HepG2 (cell line): ENCODE results near the gene RBM5. TPM values are rescaled to one million over a fixed set of nuclear protein-coding genes. Genes with fewer than 3 reads are reported as not detected.

ENCODE experiments used
- ATAC-seq: fragments of 200-7000 bp; cut with Tn5 transposase; 3 replicates; pipeline ENCODE4 v1.9.1; 2020; ENCODE audit warnings: mild to moderate bottlenecking, moderate library complexity
- BruUV-seq: library from RNA; stranded (reverse); fragments of 400-500 nt; replicated peaks from 2 replicates; lab custom pipeline; 2021; lab: Mats Ljungman, UMichigan
- CTCF ChIA-PET: fragments of 300-600 bp; formaldehyde crosslinking; extraction: SDS; loops from one replicate; lab custom pipeline; 2021; ENCODE audit warnings: low total read pairs, inconsistent platforms, low intra/inter-chr PET ratio; lab: Yijun Ruan, JAX
- POLR2A ChIA-PET: fragments of 350-600 bp; sonication (Branson Sonifier 250); formaldehyde crosslinking; loops from one replicate; lab custom pipeline; 2020; ENCODE audit warnings: antibody characterized with exemption, inconsistent platforms; lab: Yijun Ruan, JAX
- DNase-seq: peaks from one replicate; pipeline ENCODE4 v3.0.0-alpha.2; 2015; ENCODE audit warnings: low spot score
- FAIRE-seq: peaks from 3 replicates; lab custom pipeline; 2011; peaks lifted over from hg19 to GRCh38; lab: Jason Lieb, UNC
- H2AFZ ChIP-seq: one replicate; pipeline ENCODE4 v1.6.1; 2011; ENCODE audit warnings: low read length, inconsistent platforms
- H3K27ac ChIP-seq: fragments of 300-600 bp; 3 replicates; pipeline ENCODE4 v1.8.0; 2011; ENCODE audit warnings: mixed run types, mild to moderate bottlenecking, mixed read lengths, low read length, inconsistent platforms; ENCODE audit not compliant: insufficient read depth; ENCODE audit errors: extremely low read length
- H3K27me3 ChIP-seq, 2 experiments: fragments of 200-600 bp in 1 of 2; 2 replicates in 1 of 2; 3 replicates in 1 of 2; pipeline versions ENCODE4 v1.6.0 to v1.8.0; 2011; ENCODE audit warnings: low read length in 2 of 2, mild to moderate bottlenecking in 2 of 2, moderate library complexity in 2 of 2, inconsistent platforms in 1 of 2; ENCODE audit not compliant: insufficient read depth in 2 of 2, control insufficient read depth in 1 of 2
- H3K36me3 ChIP-seq, 2 experiments: fragments of 200-600 bp in 1 of 2; replicated peaks in 1 of 2; 2 replicates in 1 of 2; 3 replicates in 1 of 2; pipeline versions ENCODE4 v1.5.1 to v1.8.0; 2011; ENCODE audit warnings: low read length in 2 of 2, inconsistent platforms in 1 of 2; ENCODE audit not compliant: insufficient read depth in 2 of 2, control insufficient read depth in 1 of 2
- H3K4me1 ChIP-seq: 2 replicates; pipeline ENCODE4 v1.5.1; 2012; ENCODE audit warnings: low read length, inconsistent platforms; ENCODE audit not compliant: insufficient read depth
- H3K4me2 ChIP-seq: 2 replicates; pipeline ENCODE4 v1.6.0; 2011; ENCODE audit warnings: low read depth, low read length, inconsistent platforms
- H3K4me3 ChIP-seq, 3 experiments: fragments of 200-600 bp in 1 of 3; sonication (generic), shearing (Covaris generic) in 1 of 3; replicated peaks in 1 of 3; 2 replicates each; pipeline ENCODE4 v1.5.1; 2011 to 2016; ENCODE audit warnings: low read length in 3 of 3, inconsistent platforms in 2 of 3, low read depth in 2 of 3, mild to moderate bottlenecking in 2 of 3, control low read depth in 1 of 3, mixed read lengths in 1 of 3; ENCODE audit not compliant: insufficient read depth in 1 of 3
- H3K79me2 ChIP-seq: one replicate; pipeline ENCODE4 v1.6.1; 2011; ENCODE audit warnings: low read length, inconsistent platforms; ENCODE audit not compliant: insufficient read depth
- H3K9ac ChIP-seq: 2 replicates; pipeline ENCODE4 v1.6.0; 2011; ENCODE audit warnings: mild to moderate bottlenecking, low read depth, low read length, inconsistent platforms; ENCODE audit not compliant: insufficient read depth
- H3K9me3 ChIP-seq: 2 replicates; pipeline ENCODE4 v1.5.1; 2012; ENCODE audit warnings: mild to moderate bottlenecking, low read length
- H4K20me1 ChIP-seq: 2 replicates; pipeline ENCODE4 v1.6.0; 2011; ENCODE audit warnings: inconsistent platforms, mild to moderate bottlenecking, low read length, moderate library complexity; ENCODE audit not compliant: insufficient read depth
- ARHGAP35 ChIP-seq: sonication (generic); formaldehyde crosslinking; IDR thresholded peaks from 2 replicates; pipeline ENCODE4 v1.9.0; 2022; ENCODE audit warnings: mild to moderate bottlenecking, inconsistent platforms, moderate library complexity, missing genetic modification reagents, borderline replicate concordance
- ATAD3A ChIP-seq: sonication (generic); formaldehyde crosslinking; IDR thresholded peaks from 2 replicates; pipeline ENCODE4 v1.4.0; 2020; ENCODE audit warnings: missing genetic modification reagents
- ATM ChIP-seq: fragments of 450-650 bp; IDR thresholded peaks from 2 replicates; pipeline ENCODE4 v1.7.1; 2017; ENCODE audit warnings: mild to moderate bottlenecking, borderline replicate concordance
- ESRRA ChIP-seq: sonication (generic); formaldehyde crosslinking; IDR thresholded peaks from 2 replicates; pipeline ENCODE4 v1.5.1; 2020; ENCODE audit warnings: mild to moderate bottlenecking, low read depth, missing genetic modification reagents
- GPBP1L1 ChIP-seq: sonication (generic); formaldehyde crosslinking; IDR thresholded peaks from 2 replicates; pipeline ENCODE4 v1.5.0; 2020; ENCODE audit warnings: mild to moderate bottlenecking, missing genetic modification reagents
- HES4 ChIP-seq: sonication (generic); formaldehyde crosslinking; IDR thresholded peaks from 2 replicates; pipeline ENCODE4 v1.9.0; 2021; ENCODE audit warnings: mild to moderate bottlenecking, missing genetic modification reagents, borderline replicate concordance
- MAFG ChIP-seq: sonication (generic); formaldehyde crosslinking; IDR thresholded peaks from 2 replicates; pipeline ENCODE4 v1.5.1; 2020; ENCODE audit warnings: mild to moderate bottlenecking, missing genetic modification reagents
- POLR2A ChIP-seq, 2 experiments: IDR thresholded peaks; 2 replicates each; pipeline ENCODE4 v1.6.1; 2011; ENCODE audit warnings: low read depth in 2 of 2, low read length in 2 of 2, mild to moderate bottlenecking in 1 of 2, moderate library complexity in 1 of 2; ENCODE audit not compliant: insufficient read depth in 1 of 2
- POLR2AphosphoS2 ChIP-seq: IDR thresholded peaks from 2 replicates; pipeline ENCODE4 v1.6.1; 2011; ENCODE audit warnings: low read depth, low read length, improper control_type of control experiment
- POLR2G ChIP-seq: fragments of 200-400 bp; formaldehyde crosslinking; IDR thresholded peaks from 2 replicates; pipeline ENCODE4 v1.6.1; 2018; ENCODE audit warnings: mild to moderate bottlenecking, low read depth, low read length, moderate library complexity
- RBFOX2 ChIP-seq: fragments of 200-400 bp; formaldehyde crosslinking; IDR thresholded peaks from 2 replicates; pipeline ENCODE4 v1.6.1; 2017; ENCODE audit warnings: low read depth, mild to moderate bottlenecking, low read length
- RBM22 ChIP-seq: fragments of 200-400 bp; formaldehyde crosslinking; optimal IDR thresholded peaks from 2 replicates; pipeline ENCODE3; 2017; ENCODE audit warnings: mild to moderate bottlenecking, low read length, moderate library complexity
- RXRB ChIP-seq: IDR thresholded peaks from 2 replicates; pipeline ENCODE4 v1.6.1; 2016; ENCODE audit warnings: borderline replicate concordance, missing genetic modification reagents, missing compliant biosample characterization
- SALL1 ChIP-seq: sonication (generic); formaldehyde crosslinking; IDR thresholded peaks from 2 replicates; pipeline ENCODE4 v1.8.0; 2022; ENCODE audit warnings: mild to moderate bottlenecking, missing genetic modification reagents
- SP2 ChIP-seq: sonication (generic); formaldehyde crosslinking; IDR thresholded peaks from 2 replicates; pipeline ENCODE4 v1.5.1; 2020; ENCODE audit warnings: mild to moderate bottlenecking, missing genetic modification reagents
- TBX3 ChIP-seq: fragments of 450-650 bp; IDR thresholded peaks from 2 replicates; pipeline ENCODE4 v1.6.1; 2017; ENCODE audit warnings: antibody characterized with exemption, mild to moderate bottlenecking, inconsistent platforms, borderline replicate concordance
- ZKSCAN5 ChIP-seq: sonication (generic); formaldehyde crosslinking; IDR thresholded peaks from 2 replicates; pipeline ENCODE4 v1.5.1; 2020; ENCODE audit warnings: mild to moderate bottlenecking, missing genetic modification reagents
- ZNF781 ChIP-seq: sonication (generic); formaldehyde crosslinking; IDR thresholded peaks from 2 replicates; pipeline ENCODE4 v1.5.1; 2020; ENCODE audit warnings: borderline replicate concordance, mild to moderate bottlenecking, missing genetic modification reagents; ENCODE audit errors: not compliant biosample characterization
- ZNF879 ChIP-seq: sonication (generic); formaldehyde crosslinking; IDR thresholded peaks from 2 replicates; pipeline ENCODE4 v1.8.1; 2023; ENCODE audit warnings: missing genetic modification reagents
- WGBS: methylation state at CpG from one replicate; pipeline ENCODE4 v1.1.6; 2017; ENCODE audit warnings: low lambda C conversion rate; 5-methylcytosine and 5-hydroxymethylcytosine counted together
- in situ Hi-C: cut with HindIII; loops from 2 replicates; pipeline ENCODE4 v1.10.0; 2017; ENCODE audit warnings: low pct_unique_long_range_greater_than_20kb; ENCODE audit not compliant: extremely low pct_ligation_motif_present
- intact Hi-C: fragments of 100-400 bp; cut with micrococcal nuclease; formaldehyde crosslinking; loops from one replicate; pipeline ENCODE4 v1.10.0; 2022; ENCODE audit not compliant: unreplicated experiment
- polyA plus RNA-seq, 8 experiments: library from polyadenylated mRNA; depleted of rRNA in 3 of 8; stranded (reverse) in 7 of 8; unstranded in 1 of 8; fragments of >200 nt; fragmentation: Illumina TruSeq in 4 of 8; extraction: Trizol in 4 of 8; gene quantifications; 2 replicates each; pipeline versions ENCODE4 v1.2.1 to v1.2.3, GENCODE V29; 2011 to 2016; ENCODE audit warnings: low read depth in 4 of 8, missing spikeins in 1 of 8, mixed read lengths in 1 of 8; ENCODE audit not compliant: insufficient read depth in 1 of 8
- total RNA-seq, 5 experiments: library from RNA; depleted of rRNA; stranded (reverse); fragments of >200 nt; fragmentation: Illumina TruSeq; extraction: Trizol; gene quantifications; 2 replicates each; pipeline ENCODE4 v1.2.3, GENCODE V29; 2016; ENCODE audit warnings: low read depth in 1 of 5

RBM5 gene
- total and polyA plus RNA-seq, 2 of the 13 experiments (the other 11 are each of a cell fraction or from before 2014, with no cell fraction given) = 106 to 204 TPM

- Histone ChIP-seq H3K9me3 (no peaks in the 10 kb centered on the region), H3K27me3 (no peaks in the 10 kb centered on the region), H3K9ac (no peak overlapping the region), H3K4me1 (no peaks in the 10 kb centered on the region), H4K20me1 (no peaks in the 10 kb centered on the region), H3K36me3 (peaks cover 32 to 88% of the 10 kb centered on the region in 2 experiments), H3K27ac (no peak overlapping the region), H2AFZ (no peak overlapping the region), H3K4me3 (no peak overlapping the region)
- FAIRE-seq = no peak
- 96% methylated on average over 7 of the region's 7 CpGs for WGBS
- POLR2A ChIA-PET = interaction anchor here (1.7 kb wide), 1 partner anchor 17 kb away, joined by 4 read pairs; no protein-coding TSS in a partner anchor
- in situ Hi-C loops (no loop called here), intact Hi-C loops (no loop called here)
- BruUV-seq = no TSS peak
- TF ChIP-seq MAFG (CRISPR knock-in tag) = no peak
- no peak for TF ChIP-seq ATM
- no peak for TF ChIP-seq ZKSCAN5
- TF ChIP-seq RBFOX2 = peak; percentile 50
- TF ChIP-seq ESRRA (CRISPR knock-in tag) = no peak
- 0 out of 2 replicates have a peak, but pooled peaks have one; percentile 55 for TF ChIP-seq POLR2AphosphoS2
- no peak for TF ChIP-seq ATAD3A (CRISPR knock-in tag)
- TF ChIP-seq HES4 (CRISPR knock-in tag) = no peak
- TF ChIP-seq RBM22 = peak; percentile 32
- no peak for TF ChIP-seq RXRB (CRISPR knock-in tag)
- peak in 1 of 2 experiments; percentile 37; a peak in 1 of 4 replicates for TF ChIP-seq POLR2A (IDR thresholded peaks at IDR 0.05; ENCODE audit: insufficient read depth in 1 of 2, low read depth in 2 of 2, low read length in 2 of 2)
- TF ChIP-seq ZNF781 (CRISPR knock-in tag) = no peak
- TF ChIP-seq ZNF879 = no peak
- no peak for TF ChIP-seq GPBP1L1 (CRISPR knock-in tag)
- no peak for TF ChIP-seq SALL1 (CRISPR knock-in tag)
- no peak for TF ChIP-seq TBX3
- TF ChIP-seq SP2 (CRISPR knock-in tag) = no peak
- TF ChIP-seq ARHGAP35 (CRISPR knock-in tag) = no peak
- peak; percentile 46; the same call in 1 of the 2 replicates for TF ChIP-seq POLR2G
- TF ChIP-seq, all 625 proteins: peak for 5
- CTCF ChIA-PET = no interaction called here
- ATAC-seq = no peak
- Histone ChIP-seq H3K79me2 (no peaks in the 10 kb centered on the region), H3K4me2 (no peak overlapping the region)
- no peak for DNase-seq
These were observed 13.8 kb downstream of the RBM5 start for GRCh38 chr3:50102558-50102957.
